NCI-H526 (cell line): ENCODE measurements around the gene AZIN2.
"Not testable (repeated sequence)": the region's sequence is repeated elsewhere in the genome, so short reads cannot be mapped to it uniquely, and the experiment has no call there.

Experiments
- DNase-seq, 2 experiments: peaks; one replicate each; lab custom pipeline; 2025; lab: John Stamatoyannopoulos, UW

Gene AZIN2

GRCh38 chr1:33057095-33057494 lies 23.9 kb upstream of the AZIN2 start:
- no peak for DNase-seq

GRCh38 chr1:33060579-33061083 lies 20.3 kb upstream of the AZIN2 start:
- DNase-seq: no peak

- no peak for DNase-seq
These were observed 19.1 kb upstream of the AZIN2 start for GRCh38 chr1:33061834-33062233.

- not testable (repeated sequence) for DNase-seq
These were observed 16.7 kb upstream of the AZIN2 start for GRCh38 chr1:33064284-33064683.

GRCh38 chr1:33065301-33065700 lies 15.7 kb upstream of the AZIN2 start:
- DNase-seq: no peak

GRCh38 chr1:33066477-33066876 lies 14.5 kb upstream of the AZIN2 start:
- DNase-seq: not testable (repeated sequence)

GRCh38 chr1:33068108-33068507 lies 12.8 kb upstream of the AZIN2 start:
- DNase-seq: not testable (repeated sequence)

- no peak for DNase-seq
These were observed 10.3 kb upstream of the AZIN2 start for GRCh38 chr1:33070628-33071027.

- DNase-seq: no peak
These were observed 8.2 kb upstream of the AZIN2 start for GRCh38 chr1:33072707-33073106.

- peak in 1 of 2 experiments; percentile 22 for DNase-seq
These were observed 6.6 kb upstream of the AZIN2 start for GRCh38 chr1:33074193-33074945.

- no peak for DNase-seq
These were observed 2.8 kb upstream of the AZIN2 start for GRCh38 chr1:33078030-33078591.

- no peak for DNase-seq
These were observed 580 bp upstream of the AZIN2 start for GRCh38 chr1:33080373-33080772.

GRCh38 chr1:33081554-33082305 lies 777 bp downstream of the AZIN2 start:
- DNase-seq: peak in 1 of 2 experiments; percentile 34

GRCh38 chr1:33082575-33083108 lies 1.7 kb downstream of the AZIN2 start:
- peak in 1 of 2 experiments; percentile 54 for DNase-seq

GRCh38 chr1:33085332-33085731 lies 4.4 kb downstream of the AZIN2 start:
- no peak for DNase-seq

GRCh38 chr1:33086384-33086850 lies 5.5 kb downstream of the AZIN2 start:
- peak; percentile 45 to 81 for DNase-seq

GRCh38 chr1:33087677-33088076 lies 6.7 kb downstream of the AZIN2 start:
- DNase-seq: peak; percentile 10 to 47

- peak in 1 of 2 experiments; percentile 37 for DNase-seq
These were observed 7.4 kb downstream of the AZIN2 start for GRCh38 chr1:33088119-33088906.

GRCh38 chr1:33089457-33089856 lies 8.5 kb downstream of the AZIN2 start:
- no peak for DNase-seq

- no peak for DNase-seq
These were observed 11.5 kb downstream of the AZIN2 start for GRCh38 chr1:33092438-33092837.

- peak in 1 of 2 experiments; percentile 6 for DNase-seq
These were observed 12.1 kb downstream of the AZIN2 start for GRCh38 chr1:33093004-33093403.
